Gastroesophageal sphincter (tissue), 4 donors: Measurements from ENCODE around the gene ELMOD3. TPM values are rescaled to one million over a fixed set of nuclear protein-coding genes. Genes with fewer than 3 reads are reported as not detected.
"Not testable (repeated sequence)": the region's sequence is repeated elsewhere in the genome, so short reads cannot be mapped to it uniquely, and the experiment has no call there.

Experiments
- ATAC-seq: fragments of 150-250 bp; one replicate; pipeline ENCODE4 v1.9.1; 2016; ENCODE audit warnings: mild to moderate bottlenecking, moderate library complexity
- H3K27ac ChIP-seq, 4 donors: fragments of 200-600 bp; sonication (generic) in 3 of 4; 1 replicate in 3 of 4; 2 replicates in 1 of 4; pipeline ENCODE4 v1.5.1; 2016 to 2019
- H3K27me3 ChIP-seq: fragments of 200-600 bp; sonication (generic); one replicate; pipeline ENCODE4 v1.5.1; 2019
- H3K36me3 ChIP-seq, 2 donors: fragments of 200-600 bp; sonication (generic); one replicate each; pipeline ENCODE4 v1.5.1; 2019; ENCODE audit warnings: control low read depth in 1 of 2
- H3K4me1 ChIP-seq, 3 donors: fragments of 200-600 bp; sonication (generic); 1 replicate in 2 of 3; 2 replicates in 1 of 3; pipeline ENCODE4 v1.5.1; 2016 to 2019; ENCODE audit warnings: control low read depth in 2 of 3
- H3K4me3 ChIP-seq, 2 donors: fragments of 200-600 bp; sonication (generic); one replicate each; pipeline ENCODE4 v1.5.1; 2019; ENCODE audit warnings: mild to moderate bottlenecking in 1 of 2, moderate library complexity in 1 of 2
- H3K9me3 ChIP-seq, 3 donors: fragments of 200-600 bp; sonication (generic); one replicate each; pipeline ENCODE4 v1.5.1; 2017 to 2019; ENCODE audit warnings: control low read depth in 2 of 3
- CTCF ChIP-seq, 4 experiments: fragments of 200-600 bp in 2 of 4; fragments of 450-650 bp in 2 of 4; sonication (generic) in 1 of 4; IDR thresholded peaks; one replicate each; pipeline ENCODE4 v1.5.1; 2017 to 2019; ENCODE audit warnings: antibody characterized with exemption in 4 of 4, mild to moderate bottlenecking in 2 of 4, moderate library complexity in 2 of 4
- EP300 ChIP-seq: sonication (generic); formaldehyde crosslinking; IDR thresholded peaks from one replicate; pipeline ENCODE4 v1.6.1; 2017; ENCODE audit warnings: antibody characterized with exemption, mild to moderate bottlenecking
- POLR2A ChIP-seq, 2 donors: fragments of 450-650 bp; IDR thresholded peaks; one replicate each; pipeline ENCODE4 v1.6.1; 2017; ENCODE audit warnings: antibody characterized with exemption in 2 of 2, mild to moderate bottlenecking in 2 of 2, moderate library complexity in 1 of 2
- POLR2AphosphoS5 ChIP-seq: sonication (generic); formaldehyde crosslinking; IDR thresholded peaks from one replicate; pipeline ENCODE4 v1.6.1; 2017; ENCODE audit warnings: antibody characterized with exemption
- WGBS, 2 donors: methylation state at CpG; one replicate each; pipeline ENCODE4 v1.1.5; 2018; ENCODE audit warnings: low coverage in 1 of 2; 5-methylcytosine and 5-hydroxymethylcytosine counted together
- total RNA-seq, 4 donors: library from RNA; depleted of rRNA; stranded (reverse); fragments of >200 nt; gene quantifications; one replicate each; pipeline ENCODE4 v1.1.0, GENCODE V29; 2016

ELMOD3 gene
- total RNA-seq, 4 donors from 2014 or later = 12.4 to 25.8 (median 18.0) TPM

GRCh38 chr2:85411405-85411748 is 56.8 kb downstream of the ELMOD3 start:
- ATAC-seq = no peak
- H3K4me1 ChIP-seq = peaks cover 0 to 49% (median 16%) of the 10 kb centered on the region in 3 donors
- no peak overlapping the region for H3K4me3 ChIP-seq
- no peak overlapping the region for H3K27ac ChIP-seq
- H3K9me3 ChIP-seq = no peaks in the 10 kb centered on the region
- H3K27me3 ChIP-seq = no peaks in the 10 kb centered on the region
- WGBS, 2 donors = 72% methylated on average over 3 of the region's 5 CpGs; no CpG with 5 or more reads in 1 of the 2 donors
- H3K36me3 ChIP-seq = no peaks in the 10 kb centered on the region
- TF ChIP-seq POLR2A (IDR thresholded peaks at IDR 0.05) (no peak), POLR2AphosphoS5 (no peak), CTCF (IDR thresholded peaks at IDR 0.05) (no peak), EP300 (no peak)

DNA sequence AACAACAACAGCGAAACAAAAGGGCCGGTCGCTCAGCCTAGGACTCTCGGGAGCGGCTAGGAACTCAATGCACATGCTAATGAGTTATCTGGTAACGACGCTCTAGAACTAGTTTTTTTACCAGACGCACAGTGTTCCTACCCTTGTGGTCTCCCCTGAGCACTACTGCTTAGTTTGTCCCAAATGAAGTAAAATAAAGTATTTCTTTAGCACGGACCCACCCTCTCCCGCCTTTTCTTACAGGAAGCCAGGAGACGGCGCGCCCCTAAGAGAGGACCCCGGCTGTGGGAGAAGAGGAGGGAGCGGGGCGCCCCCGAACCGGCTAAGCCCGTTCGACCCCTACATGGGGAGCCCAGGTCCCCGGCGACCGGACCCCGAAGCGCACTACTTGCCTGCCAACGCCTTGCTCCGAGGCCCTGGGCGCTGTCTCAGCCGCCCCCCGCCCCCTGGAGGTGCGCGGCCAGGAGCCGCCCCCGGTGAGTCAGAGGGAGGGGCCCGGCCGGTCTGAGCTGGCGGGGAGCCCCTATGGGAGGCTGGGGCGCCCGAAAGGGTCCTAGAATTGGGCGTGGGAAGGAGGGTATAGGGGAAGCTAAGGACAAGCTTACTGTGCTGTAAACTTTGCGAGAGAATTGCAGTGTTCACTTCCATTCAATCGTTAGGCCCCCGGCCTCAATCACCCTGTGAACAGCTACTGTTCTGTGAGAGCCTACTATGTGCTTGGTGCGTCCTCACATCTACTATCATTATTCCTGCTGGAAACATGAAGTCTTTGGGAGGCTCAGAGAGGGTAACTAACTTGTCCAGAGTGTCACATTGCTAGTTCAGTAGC is 59.2 kb downstream of the ELMOD3 start:
- peak overlapping the region in 3 of 4 donors; percentile 14 to 82 (median 68) for H3K27ac ChIP-seq
- H3K4me1 ChIP-seq = peaks cover 0 to 50% (median 19%) of the 10 kb centered on the region in 3 donors
- TF ChIP-seq EP300 (no peak), POLR2A (IDR thresholded peaks at IDR 0.05) (peak; percentile 16 to 35), CTCF (IDR thresholded peaks at IDR 0.05) (peak in 2 of 4 experiments; percentile 7 to 15), POLR2AphosphoS5 (peak; percentile 77)
- 9 to 12% methylated on average over 8 to 13 of the region's 44 CpGs for WGBS, 2 donors
- ATAC-seq = peak; percentile 62
- H3K4me3 ChIP-seq = peak overlapping the region; percentile 39 to 71
- no peaks in the 10 kb centered on the region for H3K9me3 ChIP-seq
- no peaks in the 10 kb centered on the region for H3K36me3 ChIP-seq
- H3K27me3 ChIP-seq = no peaks in the 10 kb centered on the region

- peak overlapping the region in 1 of 2 donors; percentile 71 for H3K4me3 ChIP-seq
Observed at GRCh38 chr2:85414421-85414759, 59.8 kb downstream of the ELMOD3 start.

DNA sequence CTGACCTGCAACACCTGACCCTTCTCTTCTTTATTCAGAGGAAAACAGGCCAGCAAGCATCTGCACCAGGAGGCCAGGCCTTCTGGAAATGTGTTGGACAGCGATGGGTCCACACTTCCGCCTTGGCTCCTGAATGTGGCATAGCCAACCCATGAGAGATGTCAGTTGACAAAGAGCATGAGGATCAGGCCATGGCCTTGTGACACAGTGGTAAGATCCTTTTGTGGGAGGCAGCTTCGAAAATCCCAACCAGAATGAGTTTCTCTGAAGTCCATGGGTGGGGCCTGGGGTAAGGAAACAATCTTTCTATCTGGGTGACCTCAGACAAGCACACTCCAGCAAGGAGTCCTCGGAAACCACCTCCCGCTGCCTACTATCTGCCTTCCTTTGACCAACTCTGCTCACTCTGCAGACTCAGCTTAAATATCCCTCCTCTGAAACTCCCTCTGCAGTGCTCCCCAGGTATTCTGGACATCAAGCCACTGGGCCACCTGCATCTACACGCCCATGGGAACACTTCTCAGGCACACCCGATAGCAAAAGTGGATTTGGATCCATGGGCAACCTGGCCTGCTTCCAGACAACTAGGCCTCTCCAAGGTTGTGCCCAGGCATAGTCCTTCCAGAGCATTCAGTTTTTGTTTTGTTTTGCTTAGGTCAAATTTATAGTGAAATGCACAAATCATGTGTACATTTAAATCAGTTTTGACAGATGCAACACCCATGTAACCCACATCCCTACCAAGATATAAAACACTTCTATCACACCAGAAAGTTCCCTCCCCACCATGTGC is 60.4 kb downstream of the ELMOD3 start:
- no peak overlapping the region for H3K4me3 ChIP-seq
- H3K4me1 ChIP-seq = peaks cover 0 to 50% (median 22%) of the 10 kb centered on the region in 3 donors
- no peaks in the 10 kb centered on the region for H3K36me3 ChIP-seq
- WGBS, 2 donors = 83 to 100% methylated on average over 1 of the region's 7 CpGs
- TF ChIP-seq CTCF (IDR thresholded peaks at IDR 0.05) = no peak
- no peak for TF ChIP-seq POLR2AphosphoS5
- TF ChIP-seq EP300 = no peak
- no peak for TF ChIP-seq POLR2A (IDR thresholded peaks at IDR 0.05)
- no peak for ATAC-seq
- no peaks in the 10 kb centered on the region for H3K27me3 ChIP-seq
- no peak overlapping the region for H3K27ac ChIP-seq
- H3K9me3 ChIP-seq = no peaks in the 10 kb centered on the region

More at GRCh38 chr2:85414421-85414759, 59.8 kb downstream of the ELMOD3 start:
- ATAC-seq, H3K27me3 ChIP-seq, H3K9me3 ChIP-seq, H3K36me3 ChIP-seq: not testable (repeated sequence)
- Histone ChIP-seq H3K4me1 (peaks cover 0 to 50% (median 22%) of the 10 kb centered on the region in 3 donors), H3K27ac (peak overlapping the region in 2 of 4 donors; percentile 68 to 82)
- 74% methylated on average over 3 of the region's 5 CpGs; no CpG with 5 or more reads in 1 of the 2 donors for WGBS, 2 donors

- TF ChIP-seq EP300 (no peak), CTCF (IDR thresholded peaks at IDR 0.05) (no peak), POLR2AphosphoS5 (no peak), POLR2A (IDR thresholded peaks at IDR 0.05) (no peak)
- ATAC-seq = no peak
- peaks cover 0 to 51% (median 23%) of the 10 kb centered on the region in 3 donors for H3K4me1 ChIP-seq
- 86 to 87% methylated on average over 7 to 9 of the region's 12 CpGs for WGBS, 2 donors
- H3K4me3 ChIP-seq = no peak overlapping the region
- H3K9me3 ChIP-seq = no peaks in the 10 kb centered on the region
- H3K36me3 ChIP-seq = no peaks in the 10 kb centered on the region
- no peaks in the 10 kb centered on the region for H3K27me3 ChIP-seq
- H3K27ac ChIP-seq = no peak overlapping the region
Observed at GRCh38 chr2:85415980-85416650, 61.5 kb downstream of the ELMOD3 start.
